HL-60/S4 treated with phorbol 12-myristate 13-acetate at 8.2 ng/mL for 4 days and 3 days (cell line): ENCODE data around the gene CGREF1.

Experiments used
- in situ Hi-C: fragments of 300-500 bp; cut with MboI; formaldehyde crosslinking; loops from 2 replicates; pipeline ENCODE4 v1.15.0; 2022; ENCODE audit warnings: low sequenced_read_pairs

The CGREF1 gene

GRCh38 chr2:27118525-27119329 is at the start of gene CGREF1:
Gene CGREF1, minus strand, starts transcription at chr2:27119128. Its CDS starts 14,762 bp downstream, at chr2:27104366.
- in situ Hi-C loops, result loop anchor here (25.0 kb wide), 1 partner anchor 169 kb away; the partner anchor contains the start of genes DNAJC5G and TRIM54

GRCh38 chr2:27164960-27165763 is 46.2 kb upstream of the CGREF1 start:
- in situ Hi-C loops, result no loop called here

DNA sequence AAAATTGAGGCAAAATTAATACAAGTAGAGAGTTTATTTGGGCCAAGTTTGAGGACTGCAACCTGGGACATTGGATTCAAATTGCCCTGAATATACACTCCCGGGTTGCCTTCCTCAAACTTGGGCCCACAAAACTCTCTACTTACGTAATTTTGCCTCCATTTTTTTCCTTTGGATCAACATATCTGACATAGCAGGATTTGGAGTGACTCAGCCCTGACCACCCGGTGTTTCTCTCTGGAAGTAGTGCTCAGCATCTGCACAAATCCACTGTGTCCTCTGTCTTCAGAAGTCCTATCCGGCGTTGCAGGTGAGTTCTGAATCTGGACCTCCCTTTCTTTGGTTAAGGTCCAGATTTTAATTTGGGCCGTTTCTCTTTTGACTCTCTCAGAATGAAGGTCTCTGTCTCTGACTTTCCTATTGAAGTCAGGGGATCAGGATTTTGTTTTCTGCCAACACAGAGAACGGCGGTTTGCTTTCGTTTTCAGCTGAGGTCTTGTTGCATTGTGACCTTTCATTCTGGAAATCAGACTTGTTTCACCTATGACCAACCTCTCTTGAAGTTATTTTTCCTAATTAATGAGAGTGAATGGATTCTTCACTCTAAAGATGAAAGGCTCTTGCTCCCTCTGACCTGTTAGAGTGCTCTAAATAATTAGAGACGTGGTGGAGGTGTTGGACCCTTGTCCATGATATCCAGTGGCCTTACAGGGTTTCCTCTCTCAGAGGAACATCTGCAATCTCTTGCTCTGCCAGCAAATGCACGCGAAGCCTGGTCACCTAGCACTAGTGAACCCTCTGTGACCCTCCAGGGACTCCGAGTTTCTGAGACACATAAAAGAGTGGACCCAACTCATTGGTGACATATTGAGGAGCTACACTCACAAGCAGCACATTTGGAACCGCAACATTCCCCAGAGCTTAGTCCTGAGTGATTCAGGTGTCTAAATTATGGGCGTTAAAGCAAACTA is 43.5 kb upstream of the CGREF1 start:
- in situ Hi-C loops, result no loop called here

GRCh38 chr2:27160191-27160590 is 41.3 kb upstream of the CGREF1 start:
- in situ Hi-C loops, result no loop called here

- in situ Hi-C loops, result no loop called here
Measured at GRCh38 chr2:27159271-27159670, 40.3 kb upstream of the CGREF1 start.

GRCh38 chr2:27158468-27158867 is 39.5 kb upstream of the CGREF1 start:
- in situ Hi-C loops, result no loop called here

- in situ Hi-C loops, result no loop called here
Measured at GRCh38 chr2:27155069-27155520, 36.2 kb upstream of the CGREF1 start.

GRCh38 chr2:27154488-27154887 is 35.6 kb upstream of the CGREF1 start:
- in situ Hi-C loops, result no loop called here

GRCh38 chr2:27152796-27153464 is 34.0 kb upstream of the CGREF1 start:
- in situ Hi-C loops, result no loop called here

- in situ Hi-C loops, result no loop called here
Measured at GRCh38 chr2:27152102-27152795, 33.3 kb upstream of the CGREF1 start.

DNA sequence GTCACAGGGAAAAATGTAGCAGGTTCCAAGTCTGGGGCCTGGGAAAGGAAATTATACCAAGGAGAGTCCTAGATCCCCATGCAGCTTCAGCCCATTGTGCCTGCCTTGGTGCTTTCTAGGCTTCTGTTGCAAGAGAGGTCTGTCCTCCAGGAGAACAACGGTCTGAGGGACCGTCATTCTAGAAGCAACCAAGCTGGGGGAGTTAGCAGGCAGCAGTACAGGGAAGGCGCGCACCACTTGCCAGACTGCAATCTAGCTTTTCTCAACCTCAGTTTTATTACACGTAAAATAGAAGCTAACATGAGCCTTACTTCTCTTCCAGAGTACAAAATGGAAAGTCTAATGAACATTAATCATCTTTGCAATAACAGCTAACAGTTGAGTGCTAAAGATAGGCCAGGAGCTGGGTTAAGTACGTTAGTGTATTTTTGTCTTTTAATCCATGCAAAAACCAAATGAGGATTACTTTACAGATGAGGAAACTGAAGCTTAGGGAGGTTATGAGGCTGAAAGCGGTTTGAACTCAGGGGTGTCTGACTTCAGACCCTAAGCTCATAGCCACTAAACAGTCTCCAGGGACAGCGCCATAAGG is 31.8 kb upstream of the CGREF1 start:
- in situ Hi-C loops, result no loop called here

DNA sequence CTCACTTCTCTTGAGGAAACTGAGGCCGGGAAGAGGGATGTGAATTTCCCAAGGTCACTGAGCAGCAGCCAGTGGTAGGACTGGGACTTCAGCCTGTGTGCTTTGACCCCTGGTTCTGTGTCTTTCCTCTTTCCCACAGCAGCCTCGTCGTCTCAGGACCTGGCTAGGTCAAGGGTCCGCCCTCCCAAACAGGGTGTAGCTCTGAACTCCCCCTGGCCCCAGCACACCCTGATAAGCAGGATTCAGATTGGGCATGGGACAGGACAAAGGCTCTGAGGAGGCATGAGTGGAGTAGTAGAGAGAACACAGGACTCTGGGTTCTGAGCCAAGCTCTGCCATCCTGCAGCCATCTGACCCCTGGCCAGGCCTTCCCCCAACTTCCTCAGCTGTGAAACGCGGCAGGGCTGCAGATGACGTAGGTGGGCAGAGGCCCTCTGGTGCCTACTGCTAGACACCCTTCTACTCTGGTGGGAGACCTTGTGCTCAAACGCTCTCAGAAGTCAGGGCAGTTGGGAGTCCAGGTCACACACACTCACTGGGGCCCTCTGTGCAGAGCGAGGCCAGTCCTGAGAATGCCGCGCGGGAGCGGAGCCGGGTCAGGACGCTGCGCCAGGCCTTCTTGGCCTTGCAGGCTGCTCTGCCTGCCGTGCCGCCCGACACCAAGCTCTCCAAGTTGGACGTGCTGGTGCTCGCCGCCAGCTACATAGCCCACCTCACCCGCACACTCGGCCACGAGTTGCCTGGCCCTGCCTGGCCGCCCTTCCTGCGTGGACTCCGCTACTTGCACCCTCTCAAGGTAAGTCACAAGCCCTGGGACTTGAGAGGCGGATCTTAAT is 30.9 kb upstream of the CGREF1 start:
- in situ Hi-C loops, result no loop called here

DNA sequence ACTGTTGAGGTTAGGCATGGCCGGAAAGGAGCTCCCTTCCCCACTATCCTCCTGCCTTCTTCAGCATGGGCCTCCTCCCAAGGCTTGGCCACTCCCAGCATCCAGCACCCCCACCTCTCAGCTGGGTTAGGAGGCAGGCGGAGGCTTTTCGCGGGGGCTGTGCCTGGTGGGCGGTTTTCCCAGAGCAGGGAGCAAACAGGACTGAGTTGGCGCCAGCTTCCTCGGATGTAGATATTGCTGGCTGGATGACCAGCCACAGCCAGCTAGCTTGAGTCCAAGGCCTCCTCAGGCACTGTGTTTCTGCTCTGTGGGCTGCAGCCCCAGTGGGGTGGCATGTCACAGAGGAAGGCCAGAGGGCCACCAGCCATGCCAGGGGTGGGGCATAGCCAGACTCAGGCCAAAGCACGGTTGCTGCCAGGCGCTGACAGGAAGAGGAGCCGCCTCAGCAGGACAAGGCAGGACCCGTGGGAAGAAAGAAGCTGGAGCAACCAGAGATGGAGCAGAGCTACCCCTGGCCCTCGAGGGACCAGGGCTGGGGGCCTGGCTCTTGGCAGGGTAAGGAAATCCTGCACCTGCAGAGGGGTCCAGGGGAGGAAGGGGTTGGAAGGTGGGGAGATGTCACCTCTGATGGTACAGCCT is 30.0 kb upstream of the CGREF1 start, which contains the start of gene TCF23:
TSS of gene TCF23 (plus strand) at position 204 of the 639 bp plus-strand sequence. CDS start at position 334, 130 bp downstream.
- in situ Hi-C loops, result no loop called here

GRCh38 chr2:27147935-27148334 is 29.0 kb upstream of the CGREF1 start:
- in situ Hi-C loops, result no loop called here

- in situ Hi-C loops, result no loop called here
Measured at GRCh38 chr2:27145682-27146081, 26.8 kb upstream of the CGREF1 start.

- in situ Hi-C loops, result no loop called here
Measured at GRCh38 chr2:27143285-27143684, 24.4 kb upstream of the CGREF1 start.

DNA sequence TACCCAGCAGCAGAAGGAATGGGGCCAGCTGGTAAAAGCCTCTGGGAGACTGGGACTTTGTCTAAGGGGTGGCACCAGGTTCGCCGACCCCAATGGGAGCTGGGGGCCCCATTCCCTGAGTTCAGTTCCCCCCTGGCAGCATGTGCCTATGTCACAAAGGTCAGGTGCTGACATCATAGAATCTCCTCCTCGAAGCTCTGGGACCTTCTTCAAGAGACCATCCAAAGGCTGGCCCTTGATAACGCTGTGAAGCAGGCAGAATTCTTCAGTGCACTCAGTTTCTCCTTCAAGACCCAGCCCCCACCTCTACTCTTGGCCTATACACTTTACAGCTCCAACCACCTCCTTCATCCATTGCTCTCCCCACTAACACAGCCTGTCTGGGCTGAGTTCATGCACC is 20.4 kb upstream of the CGREF1 start, which contains the start of gene PRR30:
TSS of gene PRR30 (minus strand) at position 101 of the 400 bp plus-strand sequence. CDS start 1,081 bp downstream, outside the sequence.
- in situ Hi-C loops, result no loop called here
